ENCODE measurements around the gene FNDC3B. TPM values are rescaled to one million over a fixed set of nuclear protein-coding genes. Genes with fewer than 3 reads are reported as not detected.

Gene FNDC3B
- total RNA-seq, 2 experiments from 2014 or later = 11.5 to 12.3 TPM

GRCh38 chr3:172271386-172271976, 232.1 kb downstream of the FNDC3B start:
- H3K36me3 Mint-ChIP-seq (ENCODE audit: low read depth) = no peaks in the 10 kb centered on the region
- H3K27ac Mint-ChIP-seq = no peak overlapping the region
- no peaks in the 10 kb centered on the region for H3K27me3 Mint-ChIP-seq (ENCODE audit: low read depth)
- POLR2A ChIA-PET = no interaction called here
- CTCF ChIA-PET = no interaction called here
- no peak overlapping the region for H3K4me3 Mint-ChIP-seq
- no peaks in the 10 kb centered on the region for H3K4me1 Mint-ChIP-seq (ENCODE audit: low read depth)
- ATAC-seq (no peak), DNase-seq (no peak)
- H3K9me3 Mint-ChIP-seq (ENCODE audit: insufficient read depth) = no peaks in the 10 kb centered on the region

GRCh38 chr3:172272698-172273097, 233.3 kb downstream of the FNDC3B start:
- ChIA-PET POLR2A (no interaction called here), CTCF (no interaction called here)
- Mint-ChIP-seq H3K27me3 (ENCODE audit: low read depth) (no peaks in the 10 kb centered on the region), H3K36me3 (ENCODE audit: low read depth) (no peaks in the 10 kb centered on the region), H3K27ac (no peak overlapping the region), H3K4me1 (ENCODE audit: low read depth) (no peaks in the 10 kb centered on the region), H3K4me3 (no peak overlapping the region), H3K9me3 (ENCODE audit: insufficient read depth) (no peaks in the 10 kb centered on the region)
- DNase-seq (no peak), ATAC-seq (no peak)

- Mint-ChIP-seq H3K27ac (no peak overlapping the region), H3K4me3 (no peak overlapping the region)
- CTCF ChIA-PET = no interaction called here
Observed at GRCh38 chr3:172273378-172273777, 234.0 kb downstream of the FNDC3B start.

GRCh38 chr3:172274906-172275305, 235.5 kb downstream of the FNDC3B start:
- ATAC-seq = no peak
- no peaks in the 10 kb centered on the region for H3K27me3 Mint-ChIP-seq (ENCODE audit: low read depth)
- DNase-seq = no peak
- H3K27ac Mint-ChIP-seq = no peak overlapping the region
- H3K4me3 Mint-ChIP-seq = no peak overlapping the region
- H3K36me3 Mint-ChIP-seq (ENCODE audit: low read depth) = no peaks in the 10 kb centered on the region
- H3K4me1 Mint-ChIP-seq (ENCODE audit: low read depth) = no peaks in the 10 kb centered on the region
- H3K9me3 Mint-ChIP-seq (ENCODE audit: insufficient read depth) = no peaks in the 10 kb centered on the region
- CTCF ChIA-PET = interaction anchor here (1.7 kb wide), 1 partner anchor 239 kb away, joined by 5 read pairs; no protein-coding TSS in a partner anchor
- POLR2A ChIA-PET = interaction anchor here (0.9 kb wide), 1 partner anchor 14 kb away, joined by 3 read pairs; no protein-coding TSS in a partner anchor

More at GRCh38 chr3:172273378-172273777, 234.0 kb downstream of the FNDC3B start:
- H3K27me3 Mint-ChIP-seq (ENCODE audit: low read depth) = no peaks in the 10 kb centered on the region
- ATAC-seq = no peak
- no peaks in the 10 kb centered on the region for H3K36me3 Mint-ChIP-seq (ENCODE audit: low read depth)
- no peak for DNase-seq
- no peaks in the 10 kb centered on the region for H3K9me3 Mint-ChIP-seq (ENCODE audit: insufficient read depth)
- no peaks in the 10 kb centered on the region for H3K4me1 Mint-ChIP-seq (ENCODE audit: low read depth)
- POLR2A ChIA-PET = no interaction called here

GRCh38 chr3:172275586-172275985, 236.2 kb downstream of the FNDC3B start:
- no peaks in the 10 kb centered on the region for H3K9me3 Mint-ChIP-seq (ENCODE audit: insufficient read depth)
- H3K4me3 Mint-ChIP-seq = no peak overlapping the region
- POLR2A ChIA-PET = no interaction called here
- no peak overlapping the region for H3K27ac Mint-ChIP-seq
- no peaks in the 10 kb centered on the region for H3K27me3 Mint-ChIP-seq (ENCODE audit: low read depth)
- H3K4me1 Mint-ChIP-seq (ENCODE audit: low read depth) = no peaks in the 10 kb centered on the region
- H3K36me3 Mint-ChIP-seq (ENCODE audit: low read depth) = no peaks in the 10 kb centered on the region
- CTCF ChIA-PET = interaction anchor here (1.3 to 1.7 kb wide), 2 partner anchors 30 to 240 kb away, joined by 3 to 5 read pairs; no protein-coding TSS in a partner anchor
- no peak for ATAC-seq
- no peak for DNase-seq

- ATAC-seq = no peak
Observed at GRCh38 chr3:172276103-172276502, 236.7 kb downstream of the FNDC3B start.

GRCh38 chr3:172277151-172277652, 237.8 kb downstream of the FNDC3B start:
- Mint-ChIP-seq H3K27ac (no peak overlapping the region), H3K4me3 (no peak overlapping the region), H3K36me3 (ENCODE audit: low read depth) (no peaks in the 10 kb centered on the region), H3K27me3 (ENCODE audit: low read depth) (no peaks in the 10 kb centered on the region), H3K4me1 (ENCODE audit: low read depth) (no peaks in the 10 kb centered on the region), H3K9me3 (ENCODE audit: insufficient read depth) (no peaks in the 10 kb centered on the region)
- ATAC-seq (no peak), DNase-seq (no peak)
- CTCF ChIA-PET = interaction anchor here (1.3 to 1.8 kb wide), 2 partner anchors 32 to 55 kb away, joined by 3 to 7 read pairs; no protein-coding TSS in a partner anchor
- POLR2A ChIA-PET = no interaction called here

More at GRCh38 chr3:172276103-172276502, 236.7 kb downstream of the FNDC3B start:
- Mint-ChIP-seq H3K4me3 (no peak overlapping the region), H3K27me3 (ENCODE audit: low read depth) (no peaks in the 10 kb centered on the region), H3K36me3 (ENCODE audit: low read depth) (no peaks in the 10 kb centered on the region), H3K9me3 (ENCODE audit: insufficient read depth) (no peaks in the 10 kb centered on the region), H3K4me1 (ENCODE audit: low read depth) (no peaks in the 10 kb centered on the region), H3K27ac (no peak overlapping the region)
- ChIA-PET POLR2A (no interaction called here), CTCF (interaction anchor here (1.3 kb wide), 1 partner anchor 31 kb away, joined by 3 read pairs; no protein-coding TSS in a partner anchor)
- DNase-seq = no peak

GRCh38 chr3:172279191-172279640, 239.8 kb downstream of the FNDC3B start:
- no peak for ATAC-seq
- Mint-ChIP-seq H3K36me3 (ENCODE audit: low read depth) (peaks cover 2% of the 10 kb centered on the region), H3K4me3 (no peak overlapping the region), H3K4me1 (ENCODE audit: low read depth) (no peaks in the 10 kb centered on the region), H3K9me3 (ENCODE audit: insufficient read depth) (no peaks in the 10 kb centered on the region), H3K27me3 (ENCODE audit: low read depth) (no peaks in the 10 kb centered on the region), H3K27ac (no peak overlapping the region)
- DNase-seq = no peak
- ChIA-PET CTCF (interaction anchor here (0.6 to 1.6 kb wide), 3 partner anchors 244 to 388 kb away, joined by 3 to 4 read pairs (median 3); no protein-coding TSS in a partner anchor), POLR2A (no interaction called here)

- DNase-seq (no peak), ATAC-seq (no peak)
- Mint-ChIP-seq H3K36me3 (ENCODE audit: low read depth) (peaks cover 2% of the 10 kb centered on the region), H3K27me3 (ENCODE audit: low read depth) (no peaks in the 10 kb centered on the region), H3K27ac (no peak overlapping the region), H3K4me3 (no peak overlapping the region), H3K4me1 (ENCODE audit: low read depth) (no peaks in the 10 kb centered on the region), H3K9me3 (ENCODE audit: insufficient read depth) (no peaks in the 10 kb centered on the region)
- ChIA-PET POLR2A (interaction anchor here (0.7 kb wide), 1 partner anchor 57 kb away, joined by 3 read pairs; no protein-coding TSS in a partner anchor), CTCF (interaction anchor here (0.6 to 1.6 kb wide), 5 partner anchors 53 to 394 kb away, joined by 3 to 4 read pairs (median 3); no protein-coding TSS in a partner anchor)
Observed at GRCh38 chr3:172279974-172280373, 240.6 kb downstream of the FNDC3B start.

GRCh38 chr3:172280406-172281051, 241.2 kb downstream of the FNDC3B start:
- ChIA-PET CTCF (interaction anchor here (1.1 to 1.6 kb wide), 4 partner anchors 52 to 393 kb away, joined by 3 to 4 read pairs (median 3); no protein-coding TSS in a partner anchor), POLR2A (no interaction called here)
- Mint-ChIP-seq H3K27ac (no peak overlapping the region), H3K4me1 (ENCODE audit: low read depth) (no peaks in the 10 kb centered on the region), H3K9me3 (ENCODE audit: insufficient read depth) (no peaks in the 10 kb centered on the region), H3K27me3 (ENCODE audit: low read depth) (no peaks in the 10 kb centered on the region), H3K36me3 (ENCODE audit: low read depth) (peaks cover 2% of the 10 kb centered on the region), H3K4me3 (no peak overlapping the region)
- ATAC-seq (no peak), DNase-seq (no peak)

- CTCF ChIA-PET = interaction anchor here (0.9 kb wide), 1 partner anchor 9 kb away, joined by 4 read pairs; no protein-coding TSS in a partner anchor
- Mint-ChIP-seq H3K27me3 (ENCODE audit: low read depth) (no peaks in the 10 kb centered on the region), H3K36me3 (ENCODE audit: low read depth) (peaks cover 2% of the 10 kb centered on the region), H3K27ac (no peak overlapping the region), H3K4me1 (ENCODE audit: low read depth) (no peaks in the 10 kb centered on the region), H3K9me3 (ENCODE audit: insufficient read depth) (no peaks in the 10 kb centered on the region), H3K4me3 (no peak overlapping the region)
- POLR2A ChIA-PET = no interaction called here
- DNase-seq (no peak), ATAC-seq (no peak)
Observed at GRCh38 chr3:172281884-172282283, 242.5 kb downstream of the FNDC3B start.

- Mint-ChIP-seq H3K27me3 (ENCODE audit: low read depth) (no peaks in the 10 kb centered on the region), H3K4me3 (no peak overlapping the region), H3K36me3 (ENCODE audit: low read depth) (peaks cover 2% of the 10 kb centered on the region), H3K9me3 (ENCODE audit: insufficient read depth) (no peaks in the 10 kb centered on the region), H3K4me1 (ENCODE audit: low read depth) (no peaks in the 10 kb centered on the region), H3K27ac (no peak overlapping the region)
- DNase-seq (no peak), ATAC-seq (no peak)
- ChIA-PET POLR2A (no interaction called here), CTCF (no interaction called here)
Observed at GRCh38 chr3:172282850-172283249, 243.5 kb downstream of the FNDC3B start.

Measured in activated CD8-positive, alpha-beta T cell treated with anti-CD3 and anti-CD28 coated beads, Interleukin-2, amount 10 ng/mL, durations not matched to agents 7 days and 5 days (primary cell).